Astrocyte (in vitro differentiated cells and primary cell): ENCODE measurements around the gene GTPBP6.

ENCODE experiments used
- EZH2 ChIP-seq: IDR thresholded peaks from 2 replicates; pipeline ENCODE4 v1.6.1; 2012; ENCODE audit warnings: mild to moderate bottlenecking, low read length, inconsistent platforms; ENCODE audit not compliant: insufficient read depth
- TF ChIP-seq, protein P1 (sequence below): IDR thresholded peaks from 2 replicates; pipeline ENCODE4 v1.5.1; 2011; ENCODE audit warnings: low read depth, mild to moderate bottlenecking, inconsistent platforms, low read length, moderate library complexity; ENCODE audit not compliant: insufficient read depth

DNA sequence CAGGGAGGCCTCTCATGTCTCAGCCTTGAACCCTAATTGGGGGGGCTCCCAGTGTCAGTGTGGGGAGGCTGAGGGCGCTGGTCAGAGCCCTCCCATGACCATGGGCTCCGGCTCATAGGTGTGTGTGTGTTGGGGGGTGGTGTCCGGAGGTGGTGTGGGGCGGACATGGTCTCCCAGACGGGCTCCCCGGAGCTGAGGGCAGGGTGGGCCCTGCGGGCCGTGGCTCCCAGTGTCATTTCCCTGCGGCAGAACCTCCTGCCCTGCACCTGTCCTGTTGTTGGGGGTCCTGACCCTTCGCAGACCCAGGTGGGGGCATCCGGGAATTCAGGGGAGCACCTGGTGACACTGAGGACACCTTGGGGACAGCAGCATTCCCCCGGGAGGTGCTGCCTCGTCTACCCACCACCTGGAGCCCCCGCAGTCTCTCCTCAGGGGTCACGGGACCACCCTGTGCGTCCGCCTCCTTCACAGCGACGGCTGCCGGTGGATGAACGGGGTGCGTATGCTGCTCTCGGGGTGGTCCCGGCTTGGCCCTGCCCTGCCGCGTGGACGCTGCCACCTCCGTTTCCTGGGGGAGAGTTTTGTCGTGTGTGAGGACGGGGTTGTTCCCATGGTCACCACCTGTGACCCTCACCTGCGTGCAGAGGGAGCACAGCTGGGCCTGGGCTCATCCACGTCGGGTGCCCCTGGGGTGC, 14.5 kb upstream of the GTPBP6 start:
- TF ChIP-seq, protein P1, sequence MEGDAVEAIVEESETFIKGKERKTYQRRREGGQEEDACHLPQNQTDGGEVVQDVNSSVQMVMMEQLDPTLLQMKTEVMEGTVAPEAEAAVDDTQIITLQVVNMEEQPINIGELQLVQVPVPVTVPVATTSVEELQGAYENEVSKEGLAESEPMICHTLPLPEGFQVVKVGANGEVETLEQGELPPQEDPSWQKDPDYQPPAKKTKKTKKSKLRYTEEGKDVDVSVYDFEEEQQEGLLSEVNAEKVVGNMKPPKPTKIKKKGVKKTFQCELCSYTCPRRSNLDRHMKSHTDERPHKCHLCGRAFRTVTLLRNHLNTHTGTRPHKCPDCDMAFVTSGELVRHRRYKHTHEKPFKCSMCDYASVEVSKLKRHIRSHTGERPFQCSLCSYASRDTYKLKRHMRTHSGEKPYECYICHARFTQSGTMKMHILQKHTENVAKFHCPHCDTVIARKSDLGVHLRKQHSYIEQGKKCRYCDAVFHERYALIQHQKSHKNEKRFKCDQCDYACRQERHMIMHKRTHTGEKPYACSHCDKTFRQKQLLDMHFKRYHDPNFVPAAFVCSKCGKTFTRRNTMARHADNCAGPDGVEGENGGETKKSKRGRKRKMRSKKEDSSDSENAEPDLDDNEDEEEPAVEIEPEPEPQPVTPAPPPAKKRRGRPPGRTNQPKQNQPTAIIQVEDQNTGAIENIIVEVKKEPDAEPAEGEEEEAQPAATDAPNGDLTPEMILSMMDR = no peak
- TF ChIP-seq EZH2 = no peak
